Transverse colon (tissue), 4 donors: ENCODE data around the gene WAPL. TPM values are rescaled to one million over a fixed set of nuclear protein-coding genes. Genes with fewer than 3 reads are reported as not detected.

Experiments used
- DNase-seq: peaks from one replicate; pipeline ENCODE4 v3.0.0-alpha.2; 2019
- H3K27ac ChIP-seq, 4 donors: fragments of 200-600 bp; sonication (generic); 2 replicates each; pipeline ENCODE4 v1.5.1; 2016 to 2018; ENCODE audit warnings: inconsistent platforms in 4 of 4
- H3K27me3 ChIP-seq: fragments of 200-600 bp; sonication (generic); 2 replicates; pipeline ENCODE4 v1.5.1; 2017; ENCODE audit warnings: inconsistent platforms
- H3K36me3 ChIP-seq, 4 donors: fragments of 200-600 bp; sonication (generic); 2 replicates each; pipeline ENCODE4 v1.5.1; 2017 to 2019; ENCODE audit warnings: inconsistent platforms in 4 of 4
- H3K4me1 ChIP-seq, 4 donors: fragments of 200-600 bp; sonication (generic); 2 replicates each; pipeline ENCODE4 v1.5.1; 2017 to 2020; ENCODE audit warnings: inconsistent platforms in 4 of 4
- H3K4me3 ChIP-seq, 4 donors: fragments of 200-600 bp; sonication (generic); 1 replicate in 1 of 4; 2 replicates in 3 of 4; pipeline versions ENCODE4 v1.5.1 to v1.6.1; 2017 to 2019; ENCODE audit warnings: inconsistent platforms in 4 of 4
- H3K9me3 ChIP-seq, 2 donors: fragments of 200-600 bp; sonication (generic); 2 replicates each; pipeline ENCODE4 v1.5.1; 2017 to 2019; ENCODE audit warnings: inconsistent platforms in 2 of 2
- CTCF ChIP-seq, 5 experiments: fragments of 200-600 bp in 3 of 5; fragments of 450-650 bp in 2 of 5; sonication (generic) in 3 of 5; IDR thresholded peaks; 1 replicate in 2 of 5; 2 replicates in 3 of 5; pipeline ENCODE4 v1.5.1; 2016 to 2017; ENCODE audit warnings: antibody characterized with exemption in 5 of 5, inconsistent platforms in 3 of 5, mild to moderate bottlenecking in 2 of 5, moderate library complexity in 1 of 5
- EP300 ChIP-seq: sonication (generic); formaldehyde crosslinking; IDR thresholded peaks from one replicate; pipeline ENCODE4 v1.6.1; 2017; ENCODE audit warnings: antibody characterized with exemption, low read depth
- POLR2A ChIP-seq: fragments of 450-650 bp; IDR thresholded peaks from one replicate; pipeline ENCODE4 v1.6.1; 2016; ENCODE audit warnings: antibody characterized with exemption, mild to moderate bottlenecking, moderate library complexity
- POLR2AphosphoS5 ChIP-seq, 3 donors: sonication (generic); formaldehyde crosslinking; IDR thresholded peaks; one replicate each; pipeline ENCODE4 v1.6.1; 2016; ENCODE audit warnings: antibody characterized with exemption in 3 of 3
- WGBS, 2 donors: methylation state at CpG; one replicate each; pipeline ENCODE4 v1.1.5; 2018; ENCODE audit warnings: low coverage in 1 of 2; 5-methylcytosine and 5-hydroxymethylcytosine counted together
- in situ Hi-C, 4 donors: fragments of 200-750 bp; cut with MboI; loops; one replicate each; pipeline versions ENCODE4 v1.15.0 to v1.15.1; 2017; ENCODE audit warnings: low sequenced_read_pairs in 3 of 4, low pct_ligation_motif_present in 1 of 4, low pct_unique_long_range_greater_than_20kb in 1 of 4
- intact Hi-C: fragments of 100-400 bp; cut with DNase I; formaldehyde crosslinking; loops from one replicate; pipeline ENCODE4 v1.15.1; 2023; ENCODE audit warnings: low total_unique reads
- total RNA-seq, 4 donors: library from RNA; depleted of rRNA; stranded (reverse); fragments of >200 nt; gene quantifications; one replicate each; pipeline ENCODE4 v1.1.0, GENCODE V29; 2016

Gene WAPL
- total RNA-seq, 4 donors from 2014 or later: 26.6 to 71.4 (median 41.0) TPM

- Histone ChIP-seq H3K9me3 (no peaks in the 10 kb centered on the region), H3K4me1 (peaks cover 0 to 12% (median 10%) of the 10 kb centered on the region in 4 donors), H3K27ac (no peak overlapping the region), H3K27me3 (peaks cover 37% of the 10 kb centered on the region), H3K36me3 (no peaks in the 10 kb centered on the region), H3K4me3 (no peak overlapping the region)
- intact Hi-C loops: no loop called here
- DNase-seq: no peak
- WGBS, 2 donors: 75 to 90% methylated on average over 7 to 12 of the region's 12 CpGs
- TF ChIP-seq CTCF (IDR thresholded peaks at IDR 0.05) (no peak), EP300 (no peak), POLR2A (no peak), POLR2AphosphoS5 (IDR thresholded peaks at IDR 0.05) (no peak)
- in situ Hi-C loops: loop anchor here in 2 of 4 donors (10.0 to 25.0 kb wide), 2 partner anchors 193 to 195 kb away; no protein-coding TSS in a partner anchor
Observed at GRCh38 chr10:86391986-86392722, 129.4 kb downstream of the WAPL start.

DNA sequence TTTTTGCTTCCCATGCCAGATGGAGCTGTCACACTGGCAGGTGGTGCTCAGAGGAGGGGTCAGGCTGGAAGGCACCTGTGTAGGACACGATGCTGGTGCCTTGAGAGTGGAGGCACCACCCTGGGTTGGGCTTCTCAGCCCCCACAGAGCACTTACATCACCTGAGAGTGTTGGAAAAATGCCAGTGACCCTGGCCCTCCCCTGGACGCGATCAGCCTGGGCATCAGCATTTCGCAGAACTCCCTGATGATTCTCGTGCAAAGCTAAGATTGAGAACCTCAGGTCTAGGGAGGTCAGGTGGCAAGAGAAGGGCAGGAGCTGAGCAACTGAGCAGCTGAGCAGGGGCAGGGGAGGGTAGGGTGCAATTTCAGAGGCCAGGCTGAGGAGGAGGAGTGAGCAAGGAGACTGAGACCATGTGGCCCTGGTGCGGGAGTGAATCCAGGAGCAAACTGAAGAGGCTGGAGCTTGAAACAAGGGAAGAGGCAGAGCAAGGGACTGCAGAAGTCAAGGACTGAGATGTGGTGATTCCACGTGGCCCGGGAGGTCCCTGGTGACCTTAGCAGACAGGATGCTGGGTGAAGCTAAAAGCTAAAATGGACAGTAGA lies 130.3 kb downstream of the WAPL start:
- Histone ChIP-seq H3K4me3 (no peak overlapping the region), H3K36me3 (no peaks in the 10 kb centered on the region), H3K27me3 (peaks cover 44% of the 10 kb centered on the region), H3K4me1 (peaks cover 0 to 12% (median 10%) of the 10 kb centered on the region in 4 donors), H3K27ac (no peak overlapping the region), H3K9me3 (no peaks in the 10 kb centered on the region)
- in situ Hi-C loops: loop anchor here in 2 of 4 donors (10.0 to 25.0 kb wide), 2 partner anchors 193 to 196 kb away; no protein-coding TSS in a partner anchor
- intact Hi-C loops: no loop called here
- no peak for TF ChIP-seq EP300
- no peak for TF ChIP-seq POLR2A
- TF ChIP-seq CTCF (IDR thresholded peaks at IDR 0.05): no peak
- TF ChIP-seq POLR2AphosphoS5 (IDR thresholded peaks at IDR 0.05): no peak
- no peak for DNase-seq
- WGBS, 2 donors: 86 to 100% methylated on average over 3 to 8 of the region's 8 CpGs

GRCh38 chr10:86390337-86391120 lies 131.1 kb downstream of the WAPL start:
- Histone ChIP-seq H3K4me3 (no peak overlapping the region), H3K27ac (no peak overlapping the region), H3K27me3 (peaks cover 52% of the 10 kb centered on the region), H3K36me3 (no peaks in the 10 kb centered on the region), H3K9me3 (no peaks in the 10 kb centered on the region), H3K4me1 (peaks cover 0 to 12% (median 10%) of the 10 kb centered on the region in 4 donors)
- DNase-seq: no peak
- in situ Hi-C loops: loop anchor here in 2 of 4 donors (10.0 to 25.0 kb wide), 2 partner anchors 194 to 197 kb away; no protein-coding TSS in a partner anchor
- 35 to 72% methylated on average over 8 to 14 of the region's 14 CpGs for WGBS, 2 donors
- intact Hi-C loops: no loop called here
- TF ChIP-seq POLR2AphosphoS5 (IDR thresholded peaks at IDR 0.05) (no peak), EP300 (no peak), POLR2A (no peak), CTCF (IDR thresholded peaks at IDR 0.05) (no peak)
